ENCODE data around the gene HLA-E. TPM values are rescaled to one million over a fixed set of nuclear protein-coding genes. Genes with fewer than 3 reads are reported as not detected.
A peak's percentile ranks its signal among the peaks of the same experiment; 100 is the strongest.
"Not testable (repeated sequence)": the region's sequence is repeated elsewhere in the genome, so short reads cannot be mapped to it uniquely, and the experiment has no call there.

HLA-E gene
- total and polyA plus RNA-seq, 4 experiments from 2014 or later = 1,097 to 3,541 (median 1,781) TPM

DNA sequence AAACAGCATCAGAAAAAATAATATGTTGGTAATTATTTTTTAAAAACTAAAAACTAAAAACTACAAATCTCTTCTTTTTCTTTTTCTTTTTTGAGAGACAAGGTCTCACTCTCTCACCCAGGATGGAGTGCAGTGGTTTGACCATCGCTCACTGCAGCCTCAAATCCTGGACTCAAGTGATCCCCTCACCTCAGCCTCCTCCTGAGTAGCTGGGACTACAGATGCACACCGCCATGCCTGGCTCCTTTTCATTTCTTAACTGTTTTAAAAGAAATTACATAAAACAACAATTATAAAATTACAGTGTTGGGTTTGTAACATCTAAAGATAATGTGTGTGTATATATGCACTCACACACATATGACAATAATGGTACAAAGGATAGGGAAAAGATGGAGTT is 24.1 kb downstream of the HLA-E start:
- Histone ChIP-seq H3K27me3 (ENCODE audit: insufficient read depth, low read length) (no peaks in the 10 kb centered on the region), H3K36me3 (ENCODE audit: insufficient read depth, low read length) (no peaks in the 10 kb centered on the region), H3K4me3 (ENCODE audit: low read length in 2 of 2) (no peak overlapping the region), H3K27ac (ENCODE audit: low read depth, low read length) (no peak overlapping the region), H3K4me1 (ENCODE audit: insufficient read depth, low read length) (peaks cover 81% of the 10 kb centered on the region), H3K9me3 (ENCODE audit: control insufficient read depth in 1 of 2, low read length in 2 of 2) (no peaks in the 10 kb centered on the region)
- CTCF ChIA-PET (ENCODE audit: partially characterized antibody) = interaction anchor here (0.6 to 2.1 kb wide), 4 partner anchors 19 to 298 kb away, joined by 3 to 9 read pairs (median 6); no protein-coding TSS in a partner anchor
- intact Hi-C loops (cut with micrococcal nuclease) = no loop called here
- H3K36me3 Mint-ChIP-seq = peaks cover 3 to 5% of the 10 kb centered on the region in 2 donors
- DNase-seq = no peak
- POLR2A ChIA-PET (ENCODE audit: partially characterized antibody) = interaction anchor here (0.9 to 21.2 kb wide), 4 partner anchors 12 to 169 kb away, joined by 3 to 743 read pairs (median 57); partner anchors contain the start of gene HLA-E
- H3K27me3 Mint-ChIP-seq = no peaks in the 10 kb centered on the region
- H3K9me3 Mint-ChIP-seq = peaks cover 0 to 4% (median 3%) of the 10 kb centered on the region in 8 donors
- peak overlapping the region in 2 of 7 donors; percentile 31 to 51 for H3K27ac Mint-ChIP-seq
- H3K4me1 Mint-ChIP-seq = peaks cover 39 to 82% (median 59%) of the 10 kb centered on the region in 4 donors
- no peak overlapping the region for H3K4me3 Mint-ChIP-seq

DNA sequence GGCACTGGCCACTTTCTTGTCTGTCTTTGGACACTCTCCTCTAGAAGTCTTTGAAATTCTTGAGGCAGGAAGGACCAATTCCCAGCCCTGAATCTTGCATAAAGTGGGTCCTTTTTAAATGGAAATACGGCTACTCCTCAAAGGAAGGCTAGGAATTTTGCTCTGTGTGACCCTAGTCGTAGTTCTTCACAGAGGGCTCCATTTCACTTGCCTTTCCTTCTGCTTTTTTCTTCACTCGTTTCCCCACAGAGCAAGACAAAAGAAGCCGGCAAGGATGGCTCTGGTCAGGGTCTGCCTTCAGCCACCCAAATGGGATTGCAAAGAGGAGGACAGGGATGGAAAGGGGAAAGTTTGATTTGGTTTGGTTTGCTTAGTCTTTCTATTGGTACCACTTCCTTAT is 25.8 kb downstream of the HLA-E start:
- Histone ChIP-seq H3K36me3 (ENCODE audit: insufficient read depth, low read length) (no peaks in the 10 kb centered on the region), H3K27me3 (ENCODE audit: insufficient read depth, low read length) (no peaks in the 10 kb centered on the region), H3K9me3 (ENCODE audit: control insufficient read depth in 1 of 2, low read length in 2 of 2) (no peaks in the 10 kb centered on the region), H3K27ac (ENCODE audit: low read depth, low read length) (peak overlapping the region; percentile 31), H3K4me1 (ENCODE audit: insufficient read depth, low read length) (peaks cover 76% of the 10 kb centered on the region), H3K4me3 (ENCODE audit: low read length in 2 of 2) (no peak overlapping the region)
- peak overlapping the region; percentile 83 to 92 (median 87) for H3K4me3 Mint-ChIP-seq
- H3K36me3 Mint-ChIP-seq = peaks cover 1 to 7% of the 10 kb centered on the region in 2 donors
- intact Hi-C loops (cut with micrococcal nuclease) = no loop called here
- ChIA-PET CTCF (ENCODE audit: partially characterized antibody) (interaction anchor here (2.1 to 2.3 kb wide), 3 partner anchors 17 to 30 kb away, joined by 8 to 12 read pairs (median 9); no protein-coding TSS in a partner anchor), POLR2A (ENCODE audit: partially characterized antibody) (interaction anchor here (1.0 to 21.2 kb wide), 6 partner anchors 15 to 100 kb away, joined by 3 to 743 read pairs (median 34); partner anchors contain the start of genes ABCF1, GNL1, HLA-E and PRR3)
- H3K9me3 Mint-ChIP-seq = peaks cover 0 to 8% (median 4%) of the 10 kb centered on the region in 8 donors
- peaks cover 34 to 81% (median 55%) of the 10 kb centered on the region in 4 donors for H3K4me1 Mint-ChIP-seq
- no peak for DNase-seq
- H3K27ac Mint-ChIP-seq = peak overlapping the region; percentile 95 to 99 (median 99)
- H3K27me3 Mint-ChIP-seq = no peaks in the 10 kb centered on the region

DNA sequence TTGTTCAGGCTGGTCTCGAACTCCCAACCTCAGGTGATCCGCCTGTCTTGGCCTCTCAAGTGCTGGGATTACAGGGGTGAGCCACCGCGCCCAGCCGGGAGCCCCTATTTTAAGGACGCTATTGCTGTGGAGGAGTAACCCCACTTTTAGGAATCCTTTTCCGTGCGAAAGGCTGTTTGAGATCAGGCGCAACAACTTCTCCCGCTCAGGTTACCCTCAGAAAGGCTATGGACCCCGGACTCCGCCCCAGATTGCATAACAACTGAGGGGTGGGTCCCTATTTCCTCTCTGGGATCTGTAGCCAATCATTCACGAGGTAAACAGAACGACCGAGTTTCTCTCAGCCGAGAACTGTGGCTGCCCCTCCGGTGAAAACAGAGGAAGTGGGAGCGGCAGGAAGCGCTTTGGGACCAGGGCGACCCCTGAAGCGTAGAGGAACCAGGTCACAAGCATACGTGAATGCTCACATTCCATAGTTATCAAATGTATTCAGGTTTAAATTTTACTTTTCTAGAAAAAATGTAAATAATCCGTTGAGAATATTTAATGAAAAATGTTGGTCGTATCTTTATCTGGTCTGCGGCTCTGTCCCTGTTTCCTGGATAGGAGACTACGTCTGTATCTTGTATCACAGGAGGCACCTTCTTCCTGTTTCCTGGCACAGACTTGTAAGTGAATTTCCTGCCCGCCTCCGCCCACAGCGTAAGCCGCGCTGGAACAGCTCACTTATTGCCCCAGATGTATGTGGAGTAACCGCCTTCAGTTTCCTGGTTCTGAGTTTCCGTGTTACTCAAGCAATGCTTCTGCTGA is 26.8 kb downstream of the HLA-E start:
- Mint-ChIP-seq H3K4me1 (peaks cover 28 to 78% (median 49%) of the 10 kb centered on the region in 4 donors), H3K36me3 (peaks cover 1 to 7% of the 10 kb centered on the region in 2 donors), H3K27me3 (no peaks in the 10 kb centered on the region), H3K4me3 (peak overlapping the region; percentile 85 to 92 (median 88)), H3K9me3 (peaks cover 0 to 8% (median 4%) of the 10 kb centered on the region in 8 donors), H3K27ac (peak overlapping the region; percentile 95 to 99 (median 99))
- Histone ChIP-seq H3K36me3 (ENCODE audit: insufficient read depth, low read length) (no peaks in the 10 kb centered on the region), H3K27me3 (ENCODE audit: insufficient read depth, low read length) (no peaks in the 10 kb centered on the region), H3K27ac (ENCODE audit: low read depth, low read length) (peak overlapping the region; percentile 91), H3K4me1 (ENCODE audit: insufficient read depth, low read length) (peaks cover 66% of the 10 kb centered on the region), H3K9me3 (ENCODE audit: control insufficient read depth in 1 of 2, low read length in 2 of 2) (no peaks in the 10 kb centered on the region), H3K4me3 (ENCODE audit: low read length in 2 of 2) (peak overlapping the region; percentile 42 to 64)
- DNase-seq = peak; percentile 91 to 98 (median 96)
- POLR2A ChIA-PET (ENCODE audit: partially characterized antibody) = interaction anchor here (0.6 to 21.2 kb wide), 22 partner anchors 10 to 724 kb away, joined by 3 to 743 read pairs (median 4); partner anchors contain the start of genes ABCF1, GNL1, HLA-E and MRPS18B
- intact Hi-C loops (cut with micrococcal nuclease) = loop anchor here (1.0 kb wide), 5 partner anchors 16 to 201 kb away; partner anchors contain the start of genes ABCF1, GNL1, HLA-E and MDC1
- CTCF ChIA-PET (ENCODE audit: partially characterized antibody) = interaction anchor here (0.6 to 5.5 kb wide), 9 partner anchors 14 to 75 kb away, joined by 3 to 40 read pairs (median 8); no protein-coding TSS in a partner anchor

DNA sequence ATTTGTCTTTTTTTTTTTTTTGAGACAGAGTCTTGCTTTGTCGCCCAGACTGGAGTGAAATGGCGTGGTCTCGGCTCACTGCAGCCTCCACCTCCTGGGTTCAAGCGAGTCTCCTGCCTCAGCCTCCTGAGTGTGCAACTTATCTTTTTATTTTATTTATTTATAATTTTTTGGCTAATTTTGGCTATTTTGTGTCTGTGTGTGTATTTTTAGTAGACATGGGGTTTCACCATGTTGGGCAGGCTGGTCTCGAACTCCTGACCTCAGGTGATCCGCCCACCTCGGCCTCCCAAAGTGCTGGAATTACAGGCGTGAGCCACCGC is 27.4 kb downstream of the HLA-E start:
- ChIA-PET POLR2A (ENCODE audit: partially characterized antibody) (interaction anchor here (0.7 to 21.2 kb wide), 19 partner anchors 9 to 304 kb away, joined by 3 to 743 read pairs (median 5); partner anchors contain the start of genes GNL1, HLA-E, MRPS18B and PPP1R10), CTCF (ENCODE audit: partially characterized antibody) (interaction anchor here (0.6 to 5.5 kb wide), 10 partner anchors 13 to 98 kb away, joined by 3 to 40 read pairs (median 6); no protein-coding TSS in a partner anchor)
- H3K4me1 Mint-ChIP-seq = peaks cover 23 to 77% (median 45%) of the 10 kb centered on the region in 4 donors
- H3K27me3 ChIP-seq (ENCODE audit: insufficient read depth, low read length); H3K9me3 Mint-ChIP-seq; H3K9me3 ChIP-seq (ENCODE audit: control insufficient read depth in 1 of 2, low read length in 2 of 2); H3K27me3 Mint-ChIP-seq; H3K36me3 ChIP-seq (ENCODE audit: insufficient read depth, low read length); DNase-seq; H3K36me3 Mint-ChIP-seq: not testable (repeated sequence)
- Histone ChIP-seq H3K4me1 (ENCODE audit: insufficient read depth, low read length) (peaks cover 60% of the 10 kb centered on the region), H3K27ac (ENCODE audit: low read depth, low read length) (peak overlapping the region; percentile 91), H3K4me3 (ENCODE audit: low read length in 2 of 2) (peak overlapping the region in 1 of 2 donors; percentile 42)
- intact Hi-C loops (cut with micrococcal nuclease) = loop anchor here (1.0 kb wide), 5 partner anchors 16 to 201 kb away; partner anchors contain the start of genes ABCF1, GNL1, HLA-E and MDC1
- H3K4me3 Mint-ChIP-seq = peak overlapping the region; percentile 85 to 92 (median 88)
- peak overlapping the region; percentile 95 to 99 (median 99) for H3K27ac Mint-ChIP-seq

DNA sequence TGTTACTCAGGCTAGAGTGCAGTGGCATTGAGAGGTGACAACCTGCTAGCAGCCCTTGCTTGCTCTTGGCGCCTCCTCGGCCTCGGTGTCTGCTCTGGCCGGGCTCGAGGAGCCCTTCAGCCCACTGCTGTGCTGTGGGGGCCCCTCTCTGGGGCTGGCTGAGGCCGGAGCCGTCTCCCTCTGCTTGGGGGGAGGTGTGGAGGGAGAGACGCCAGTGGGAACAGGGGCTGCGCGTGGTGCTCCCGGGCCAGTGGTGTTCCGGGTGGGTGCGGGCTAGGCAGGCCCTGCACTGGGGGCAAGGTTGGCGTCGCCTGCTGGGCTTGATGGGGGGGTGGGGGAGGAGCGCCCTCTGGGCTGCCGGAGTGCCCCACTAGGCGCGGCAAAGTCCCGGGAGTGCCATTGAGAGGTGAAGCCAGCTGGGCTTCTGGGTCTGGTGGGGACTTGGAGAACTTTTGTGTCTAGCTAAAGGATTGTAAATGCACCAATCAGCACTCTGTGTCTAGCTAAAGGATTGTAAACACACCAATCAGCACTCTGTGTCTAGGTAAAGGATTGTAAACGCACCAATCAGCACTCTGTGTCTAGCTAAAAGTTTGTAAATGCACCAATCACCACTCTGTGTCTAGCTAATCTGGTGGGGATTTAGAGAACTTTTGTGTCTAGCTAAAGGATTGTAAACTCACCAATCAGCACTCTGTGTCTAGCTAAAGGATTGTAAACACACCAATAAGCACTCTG is 28.6 kb downstream of the HLA-E start:
- H3K9me3 ChIP-seq (ENCODE audit: control insufficient read depth in 1 of 2, low read length in 2 of 2); intact Hi-C loops (cut with micrococcal nuclease); DNase-seq; H3K27ac ChIP-seq (ENCODE audit: low read depth, low read length); H3K27me3 Mint-ChIP-seq; H3K27me3 ChIP-seq (ENCODE audit: insufficient read depth, low read length); H3K36me3 ChIP-seq (ENCODE audit: insufficient read depth, low read length); H3K4me3 ChIP-seq (ENCODE audit: low read length in 2 of 2): not testable (repeated sequence)
- Mint-ChIP-seq H3K27ac (peak overlapping the region; percentile 78 to 99 (median 87)), H3K36me3 (peaks cover 1 to 13% of the 10 kb centered on the region in 2 donors), H3K9me3 (peaks cover 0 to 11% (median 7%) of the 10 kb centered on the region in 8 donors), H3K4me1 (peaks cover 28 to 68% (median 43%) of the 10 kb centered on the region in 4 donors), H3K4me3 (peak overlapping the region in 7 of 8 donors; percentile 6 to 60 (median 32))
- ChIA-PET CTCF (ENCODE audit: partially characterized antibody) (interaction anchor here (0.8 to 5.5 kb wide), 10 partner anchors 12 to 97 kb away, joined by 3 to 40 read pairs (median 6); no protein-coding TSS in a partner anchor), POLR2A (ENCODE audit: partially characterized antibody) (interaction anchor here (1.0 to 21.2 kb wide), 8 partner anchors 9 to 226 kb away, joined by 3 to 743 read pairs (median 16); partner anchors contain the start of genes GNL1, HLA-E and PRR3)
- H3K4me1 ChIP-seq (ENCODE audit: insufficient read depth, low read length) = peaks cover 48% of the 10 kb centered on the region

- H3K27ac Mint-ChIP-seq = peak overlapping the region; percentile 54 to 90 (median 81)
- H3K27me3 ChIP-seq (ENCODE audit: insufficient read depth, low read length); H3K36me3 ChIP-seq (ENCODE audit: insufficient read depth, low read length); H3K9me3 ChIP-seq (ENCODE audit: control insufficient read depth in 1 of 2, low read length in 2 of 2); H3K27me3 Mint-ChIP-seq; H3K4me3 ChIP-seq (ENCODE audit: low read length in 2 of 2); intact Hi-C loops (cut with micrococcal nuclease); H3K27ac ChIP-seq (ENCODE audit: low read depth, low read length): not testable (repeated sequence)
- CTCF ChIA-PET (ENCODE audit: partially characterized antibody) = interaction anchor here (0.8 to 5.5 kb wide), 8 partner anchors 11 to 37 kb away, joined by 3 to 40 read pairs (median 6); no protein-coding TSS in a partner anchor
- H3K36me3 Mint-ChIP-seq = peaks cover 1 to 13% of the 10 kb centered on the region in 2 donors
- POLR2A ChIA-PET (ENCODE audit: partially characterized antibody) = interaction anchor here (1.0 to 21.2 kb wide), 7 partner anchors 10 to 225 kb away, joined by 3 to 743 read pairs (median 17); partner anchors contain the start of genes GNL1, HLA-E and PRR3
- peak in 3 of 5 donors; percentile 32 to 50 (median 49) for DNase-seq
- H3K4me1 Mint-ChIP-seq = peaks cover 28 to 67% (median 42%) of the 10 kb centered on the region in 4 donors
- peaks cover 0 to 17% (median 8%) of the 10 kb centered on the region in 8 donors for H3K9me3 Mint-ChIP-seq
- peaks cover 43% of the 10 kb centered on the region for H3K4me1 ChIP-seq (ENCODE audit: insufficient read depth, low read length)
- H3K4me3 Mint-ChIP-seq = peak overlapping the region; percentile 7 to 60 (median 38)
These were observed 29.3 kb downstream of the HLA-E start for GRCh38 chr6:30518505-30519145.

All from CD4-positive, alpha-beta memory T cell (primary cell).